WERI-Rb-1 (cell line): ENCODE data around the gene ZFHX3.
A peak's percentile ranks its signal among the peaks of the same experiment; 100 is the strongest.

Experiments used
- DNase-seq: peaks from one replicate; pipeline ENCODE4 v3.0.0-alpha.2; 2020
- H3K27ac ChIP-seq: fragments of 250-450 bp; sonication (Bioruptor Pico); 2 replicates; pipeline ENCODE4 v1.5.1; 2020; ENCODE audit warnings: mild to moderate bottlenecking, moderate library complexity
- H3K27me3 ChIP-seq: fragments of 250-450 bp; sonication (Bioruptor Pico); 2 replicates; pipeline ENCODE4 v1.5.1; 2021; ENCODE audit warnings: mild to moderate bottlenecking, low read depth, moderate library complexity; ENCODE audit not compliant: insufficient read depth, severe bottlenecking
- H3K36me3 ChIP-seq: fragments of 250-450 bp; sonication (Bioruptor Pico); 2 replicates; pipeline ENCODE4 v1.5.1; 2020; ENCODE audit warnings: mild to moderate bottlenecking, moderate library complexity
- H3K4me3 ChIP-seq: 2 replicates; pipeline ENCODE4 v1.5.1; 2011; ENCODE audit warnings: low read depth, mild to moderate bottlenecking, control low read depth, low read length
- H3K9me3 ChIP-seq: fragments of 250-450 bp; sonication (Bioruptor Pico); 2 replicates; pipeline ENCODE4 v1.5.1; 2021; ENCODE audit warnings: mild to moderate bottlenecking, moderate library complexity; ENCODE audit not compliant: severe bottlenecking
- CTCF ChIP-seq: IDR thresholded peaks from 2 replicates; pipeline ENCODE4 v1.5.1; 2011; ENCODE audit warnings: low read depth, mild to moderate bottlenecking, control low read depth, inconsistent platforms, low read length

ZFHX3 gene

DNA sequence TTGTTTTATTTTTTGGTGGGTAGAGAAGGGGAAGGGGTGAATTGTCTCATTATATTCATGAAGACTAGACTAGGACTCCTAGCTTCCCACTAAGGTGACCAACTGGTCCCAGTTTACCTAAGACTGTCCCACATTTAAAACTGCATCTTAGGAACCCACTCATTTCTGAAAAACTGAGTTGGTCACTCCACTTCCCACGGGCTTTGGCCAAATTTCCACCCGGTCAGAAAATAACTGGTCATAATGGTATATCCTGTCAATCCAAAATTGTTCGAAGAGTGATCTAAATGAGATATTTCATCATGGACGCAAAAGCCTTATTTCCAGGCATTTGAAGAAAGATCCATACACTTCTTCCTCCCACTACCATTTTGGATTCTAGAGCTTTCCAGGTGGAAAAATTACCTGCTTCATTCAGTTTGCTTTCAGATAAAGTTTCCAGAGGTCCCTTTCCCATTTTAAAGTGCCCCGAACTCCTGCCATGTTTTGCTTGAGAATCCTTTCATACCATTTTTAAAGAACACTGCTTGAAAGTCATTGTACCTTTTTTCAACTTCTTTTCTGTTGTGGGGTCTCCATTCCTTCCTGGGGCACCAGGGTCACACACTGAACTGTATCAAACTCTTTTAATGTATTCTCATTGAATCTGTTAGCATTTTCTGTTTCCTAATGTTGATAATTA is 21.8 kb upstream of the ZFHX3 start:
- no peaks in the 10 kb centered on the region for H3K9me3 ChIP-seq
- no peak for TF ChIP-seq CTCF
- H3K27me3 ChIP-seq: no peaks in the 10 kb centered on the region
- no peaks in the 10 kb centered on the region for H3K36me3 ChIP-seq
- peak overlapping the region; percentile 68 for H3K27ac ChIP-seq
- no peak for DNase-seq
- H3K4me3 ChIP-seq: peak overlapping the region; percentile 38

GRCh38 chr16:73068541-73069401 is 20.8 kb upstream of the ZFHX3 start:
- no peak for TF ChIP-seq CTCF
- Histone ChIP-seq H3K27ac (no peak overlapping the region), H3K9me3 (no peaks in the 10 kb centered on the region), H3K27me3 (no peaks in the 10 kb centered on the region), H3K4me3 (no peak overlapping the region), H3K36me3 (no peaks in the 10 kb centered on the region)
- no peak for DNase-seq

DNA sequence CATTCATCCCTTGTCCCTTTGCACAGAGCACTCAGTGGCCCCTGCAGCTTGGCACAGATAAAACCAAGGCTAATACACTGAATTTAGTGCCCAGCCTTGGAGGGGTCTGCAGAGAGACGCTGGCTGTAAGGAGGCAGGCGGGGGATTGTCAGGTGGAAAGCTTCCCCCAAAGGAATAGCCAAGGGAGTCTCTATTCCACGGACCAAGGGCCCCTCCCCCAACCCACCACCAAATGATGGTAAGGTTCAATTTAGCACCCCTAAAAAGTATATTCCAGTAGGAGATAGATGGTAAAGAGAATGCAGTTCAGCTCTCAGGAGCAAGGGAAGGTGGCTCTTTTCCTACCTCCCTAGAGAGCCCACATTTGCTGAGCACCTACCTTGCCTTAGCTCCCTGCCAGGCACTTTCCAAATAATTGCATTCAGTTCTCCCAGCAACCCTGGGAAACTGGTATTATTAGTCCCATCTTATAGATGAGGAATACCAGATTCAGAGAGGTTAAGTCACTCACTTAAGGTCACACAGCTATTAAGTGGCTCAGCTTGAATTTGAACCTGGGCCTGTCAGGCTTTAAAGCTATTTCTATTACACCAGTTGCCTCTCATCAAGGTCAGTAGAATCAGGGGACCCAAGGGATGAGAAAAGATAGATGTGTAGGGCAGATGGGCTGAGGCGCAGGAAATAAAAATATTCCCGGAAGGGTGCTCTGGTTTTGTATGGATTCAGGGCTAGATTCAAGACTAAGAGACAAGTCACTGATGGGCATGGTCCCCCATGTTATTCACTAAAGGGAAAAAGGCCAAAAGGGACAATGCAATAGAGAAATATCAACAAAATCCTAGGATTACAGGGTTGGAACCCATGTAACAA is 20.0 kb upstream of the ZFHX3 start:
- no peak overlapping the region for H3K4me3 ChIP-seq
- TF ChIP-seq CTCF: no peak
- H3K27ac ChIP-seq: no peak overlapping the region
- no peaks in the 10 kb centered on the region for H3K27me3 ChIP-seq
- DNase-seq: no peak
- H3K36me3 ChIP-seq: no peaks in the 10 kb centered on the region
- H3K9me3 ChIP-seq: no peaks in the 10 kb centered on the region

GRCh38 chr16:73066927-73067670 is 19.2 kb upstream of the ZFHX3 start:
- no peak for TF ChIP-seq CTCF
- H3K4me3 ChIP-seq: no peak overlapping the region
- DNase-seq: no peak
- no peaks in the 10 kb centered on the region for H3K9me3 ChIP-seq
- no peaks in the 10 kb centered on the region for H3K36me3 ChIP-seq
- no peak overlapping the region for H3K27ac ChIP-seq
- no peaks in the 10 kb centered on the region for H3K27me3 ChIP-seq

GRCh38 chr16:73066331-73066926 is 18.5 kb upstream of the ZFHX3 start:
- TF ChIP-seq CTCF: no peak
- no peak for DNase-seq
- no peaks in the 10 kb centered on the region for H3K36me3 ChIP-seq
- no peaks in the 10 kb centered on the region for H3K9me3 ChIP-seq
- no peak overlapping the region for H3K27ac ChIP-seq
- H3K27me3 ChIP-seq: no peaks in the 10 kb centered on the region
- no peak overlapping the region for H3K4me3 ChIP-seq
